Measurements from ENCODE around the gene ADAMTS9. TPM values are rescaled to one million over a fixed set of nuclear protein-coding genes. Genes with fewer than 3 reads are reported as not detected.
A peak's percentile ranks its signal among the peaks of the same experiment; 100 is the strongest.

Gene ADAMTS9
- polyA plus RNA-seq, 4 donors = 0.54 to 11.3 (median 5.0) TPM

- no peak overlapping the region for H3K4me3 ChIP-seq (ENCODE audit: low read depth in 1 of 3, low read length in 3 of 3)
- DNase-seq (peak in 1 of 2 donors; percentile 11), FAIRE-seq (no peak)
- H3K4me1 ChIP-seq (ENCODE audit: control insufficient read depth in 3 of 3, insufficient read depth in 2 of 3, low read depth in 1 of 3, low read length in 2 of 3) = peaks cover 0 to 10% (median 0%) of the 10 kb centered on the region in 3 donors
- H3K36me3 ChIP-seq (ENCODE audit: control insufficient read depth in 3 of 3, insufficient read depth in 2 of 3, low read depth in 1 of 3, low read length in 3 of 3) = peaks cover 0 to 4% (median 0%) of the 10 kb centered on the region in 3 donors
- WGBS, 3 donors = 61 to 73% (median 66%) methylated on average over 11 of the region's 11 CpGs
- no peaks in the 10 kb centered on the region for H3K9me3 ChIP-seq (ENCODE audit: control insufficient read depth in 2 of 2, insufficient read depth in 1 of 2, low read depth in 1 of 2, low read length in 1 of 2)
- no peak overlapping the region for H3K27ac ChIP-seq (ENCODE audit: low read depth in 1 of 3, low read length in 2 of 3)
- H3K27me3 ChIP-seq (ENCODE audit: control insufficient read depth in 3 of 3, insufficient read depth in 3 of 3, low read length in 3 of 3) = peaks cover 0 to 4% (median 0%) of the 10 kb centered on the region in 3 donors
Measured at GRCh38 chr3:64612916-64613526, 74.8 kb downstream of the ADAMTS9 start.

- H3K9me3 ChIP-seq (ENCODE audit: control insufficient read depth in 2 of 2, insufficient read depth in 1 of 2, low read depth in 1 of 2, low read length in 1 of 2) = no peaks in the 10 kb centered on the region
- DNase-seq (peak; percentile 2 to 11), FAIRE-seq (no peak)
- H3K4me3 ChIP-seq (ENCODE audit: low read depth in 1 of 3, low read length in 3 of 3) = no peak overlapping the region
- H3K27ac ChIP-seq (ENCODE audit: low read depth in 1 of 3, low read length in 2 of 3) = no peak overlapping the region
- WGBS, 3 donors = 58 to 82% (median 71%) methylated on average over 4 of the region's 4 CpGs
- H3K4me1 ChIP-seq (ENCODE audit: control insufficient read depth in 3 of 3, insufficient read depth in 2 of 3, low read depth in 1 of 3, low read length in 2 of 3) = peaks cover 0 to 10% (median 0%) of the 10 kb centered on the region in 3 donors
- peaks cover 0 to 4% (median 0%) of the 10 kb centered on the region in 3 donors for H3K27me3 ChIP-seq (ENCODE audit: control insufficient read depth in 3 of 3, insufficient read depth in 3 of 3, low read length in 3 of 3)
- H3K36me3 ChIP-seq (ENCODE audit: control insufficient read depth in 3 of 3, insufficient read depth in 2 of 3, low read depth in 1 of 3, low read length in 3 of 3) = peaks cover 0 to 4% (median 0%) of the 10 kb centered on the region in 3 donors
Measured at GRCh38 chr3:64612082-64612860, 75.5 kb downstream of the ADAMTS9 start.

- no peaks in the 10 kb centered on the region for H3K27me3 ChIP-seq (ENCODE audit: control insufficient read depth in 3 of 3, insufficient read depth in 3 of 3, low read length in 3 of 3)
- DNase-seq (no peak), FAIRE-seq (no peak)
- no peak overlapping the region for H3K27ac ChIP-seq (ENCODE audit: low read depth in 1 of 3, low read length in 2 of 3)
- 86 to 95% (median 94%) methylated on average over 2 of the region's 2 CpGs for WGBS, 3 donors
- H3K4me1 ChIP-seq (ENCODE audit: control insufficient read depth in 3 of 3, insufficient read depth in 2 of 3, low read depth in 1 of 3, low read length in 2 of 3) = peaks cover 0 to 10% (median 0%) of the 10 kb centered on the region in 3 donors
- H3K36me3 ChIP-seq (ENCODE audit: control insufficient read depth in 3 of 3, insufficient read depth in 2 of 3, low read depth in 1 of 3, low read length in 3 of 3) = peaks cover 0 to 4% (median 0%) of the 10 kb centered on the region in 3 donors
- no peaks in the 10 kb centered on the region for H3K9me3 ChIP-seq (ENCODE audit: control insufficient read depth in 2 of 2, insufficient read depth in 1 of 2, low read depth in 1 of 2, low read length in 1 of 2)
- no peak overlapping the region for H3K4me3 ChIP-seq (ENCODE audit: low read depth in 1 of 3, low read length in 3 of 3)
Measured at GRCh38 chr3:64608741-64609140, 79.1 kb downstream of the ADAMTS9 start.

- Histone ChIP-seq H3K36me3 (ENCODE audit: control insufficient read depth in 3 of 3, insufficient read depth in 2 of 3, low read depth in 1 of 3, low read length in 3 of 3) (peaks cover 0 to 5% (median 0%) of the 10 kb centered on the region in 3 donors), H3K4me3 (ENCODE audit: low read depth in 1 of 3, low read length in 3 of 3) (no peak overlapping the region), H3K4me1 (ENCODE audit: control insufficient read depth in 3 of 3, insufficient read depth in 2 of 3, low read depth in 1 of 3, low read length in 2 of 3) (no peaks in the 10 kb centered on the region), H3K9me3 (ENCODE audit: control insufficient read depth in 2 of 2, insufficient read depth in 1 of 2, low read depth in 1 of 2, low read length in 1 of 2) (no peaks in the 10 kb centered on the region), H3K27me3 (ENCODE audit: control insufficient read depth in 3 of 3, insufficient read depth in 3 of 3, low read length in 3 of 3) (no peaks in the 10 kb centered on the region), H3K27ac (ENCODE audit: low read depth in 1 of 3, low read length in 2 of 3) (no peak overlapping the region)
- FAIRE-seq = no peak
- DNase-seq = no peak
- 88 to 100% (median 93%) methylated on average over 2 of the region's 2 CpGs for WGBS, 3 donors
Measured at GRCh38 chr3:64607032-64607551, 80.7 kb downstream of the ADAMTS9 start.

- no peaks in the 10 kb centered on the region for H3K27me3 ChIP-seq (ENCODE audit: control insufficient read depth in 3 of 3, insufficient read depth in 3 of 3, low read length in 3 of 3)
- no peak for DNase-seq
- no peak overlapping the region for H3K27ac ChIP-seq (ENCODE audit: low read depth in 1 of 3, low read length in 2 of 3)
- no peak for FAIRE-seq
- no peak overlapping the region for H3K4me3 ChIP-seq (ENCODE audit: low read depth in 1 of 3, low read length in 3 of 3)
- no peaks in the 10 kb centered on the region for H3K4me1 ChIP-seq (ENCODE audit: control insufficient read depth in 3 of 3, insufficient read depth in 2 of 3, low read depth in 1 of 3, low read length in 2 of 3)
- H3K9me3 ChIP-seq (ENCODE audit: control insufficient read depth in 2 of 2, insufficient read depth in 1 of 2, low read depth in 1 of 2, low read length in 1 of 2) = no peaks in the 10 kb centered on the region
- peaks cover 0 to 8% (median 0%) of the 10 kb centered on the region in 3 donors for H3K36me3 ChIP-seq (ENCODE audit: control insufficient read depth in 3 of 3, insufficient read depth in 2 of 3, low read depth in 1 of 3, low read length in 3 of 3)
- WGBS, 3 donors = 77 to 85% (median 81%) methylated on average over 3 of the region's 3 CpGs
Measured at GRCh38 chr3:64604313-64604712, 83.5 kb downstream of the ADAMTS9 start.

- Histone ChIP-seq H3K4me3 (ENCODE audit: low read depth in 1 of 3, low read length in 3 of 3) (no peak overlapping the region), H3K27me3 (ENCODE audit: control insufficient read depth in 3 of 3, insufficient read depth in 3 of 3, low read length in 3 of 3) (no peaks in the 10 kb centered on the region), H3K27ac (ENCODE audit: low read depth in 1 of 3, low read length in 2 of 3) (no peak overlapping the region), H3K4me1 (ENCODE audit: control insufficient read depth in 3 of 3, insufficient read depth in 2 of 3, low read depth in 1 of 3, low read length in 2 of 3) (no peaks in the 10 kb centered on the region), H3K36me3 (ENCODE audit: control insufficient read depth in 3 of 3, insufficient read depth in 2 of 3, low read depth in 1 of 3, low read length in 3 of 3) (peaks cover 0 to 8% (median 0%) of the 10 kb centered on the region in 3 donors), H3K9me3 (ENCODE audit: control insufficient read depth in 2 of 2, insufficient read depth in 1 of 2, low read depth in 1 of 2, low read length in 1 of 2) (no peaks in the 10 kb centered on the region)
- DNase-seq (no peak), FAIRE-seq (no peak)
- WGBS, 3 donors = 96 to 99% (median 97%) methylated on average over 9 of the region's 9 CpGs
Measured at GRCh38 chr3:64601824-64602223, 86.0 kb downstream of the ADAMTS9 start.

GRCh38 chr3:64600246-64600950 is 87.4 kb downstream of the ADAMTS9 start:
- 83 to 85% (median 83%) methylated on average over 9 of the region's 9 CpGs for WGBS, 3 donors
- Histone ChIP-seq H3K4me1 (ENCODE audit: control insufficient read depth in 3 of 3, insufficient read depth in 2 of 3, low read depth in 1 of 3, low read length in 2 of 3) (no peaks in the 10 kb centered on the region), H3K36me3 (ENCODE audit: control insufficient read depth in 3 of 3, insufficient read depth in 2 of 3, low read depth in 1 of 3, low read length in 3 of 3) (peaks cover 0 to 8% (median 0%) of the 10 kb centered on the region in 3 donors), H3K4me3 (ENCODE audit: low read depth in 1 of 3, low read length in 3 of 3) (no peak overlapping the region), H3K27me3 (ENCODE audit: control insufficient read depth in 3 of 3, insufficient read depth in 3 of 3, low read length in 3 of 3) (no peaks in the 10 kb centered on the region), H3K27ac (ENCODE audit: low read depth in 1 of 3, low read length in 2 of 3) (no peak overlapping the region), H3K9me3 (ENCODE audit: control insufficient read depth in 2 of 2, insufficient read depth in 1 of 2, low read depth in 1 of 2, low read length in 1 of 2) (no peaks in the 10 kb centered on the region)
- DNase-seq (no peak), FAIRE-seq (no peak)

GRCh38 chr3:64599651-64600050 is 88.1 kb downstream of the ADAMTS9 start:
- Histone ChIP-seq H3K36me3 (ENCODE audit: control insufficient read depth in 3 of 3, insufficient read depth in 2 of 3, low read depth in 1 of 3, low read length in 3 of 3) (peaks cover 0 to 8% (median 0%) of the 10 kb centered on the region in 3 donors), H3K9me3 (ENCODE audit: control insufficient read depth in 2 of 2, insufficient read depth in 1 of 2, low read depth in 1 of 2, low read length in 1 of 2) (no peaks in the 10 kb centered on the region), H3K27me3 (ENCODE audit: control insufficient read depth in 3 of 3, insufficient read depth in 3 of 3, low read length in 3 of 3) (no peaks in the 10 kb centered on the region), H3K27ac (ENCODE audit: low read depth in 1 of 3, low read length in 2 of 3) (no peak overlapping the region), H3K4me1 (ENCODE audit: control insufficient read depth in 3 of 3, insufficient read depth in 2 of 3, low read depth in 1 of 3, low read length in 2 of 3) (no peaks in the 10 kb centered on the region), H3K4me3 (ENCODE audit: low read depth in 1 of 3, low read length in 3 of 3) (no peak overlapping the region)
- DNase-seq = no peak
- 79 to 82% (median 80%) methylated on average over 2 of the region's 2 CpGs for WGBS, 3 donors
- no peak for FAIRE-seq
